GM12878 (cell line): Measurements from ENCODE around the gene RNF11. TPM values are rescaled to one million over a fixed set of nuclear protein-coding genes. Genes with fewer than 3 reads are reported as not detected.

ENCODE experiments used
- BCL11A ChIP-seq: IDR thresholded peaks from 2 replicates; pipeline ENCODE4 v1.6.1; 2011; ENCODE audit warnings: low read depth, low read length
- CEBPB ChIP-seq, 2 experiments: fragments of 150-350 bp in 1 of 2; IDR thresholded peaks; 2 replicates each; pipeline ENCODE4 v1.6.1; 2012 to 2014; ENCODE audit warnings: low read depth in 2 of 2, low read length in 2 of 2, borderline replicate concordance in 1 of 2, inconsistent platforms in 1 of 2
- ETV6 ChIP-seq, 2 experiments: fragments of 450-650 bp in 1 of 2; IDR thresholded peaks in 1 of 2; conservative IDR thresholded peaks in 1 of 2; 2 replicates each; pipeline ENCODE4 v1.6.1; 2014; ENCODE audit warnings: antibody characterized with exemption in 1 of 2, borderline replicate concordance in 1 of 2, low read depth in 1 of 2, mild to moderate bottlenecking in 1 of 2, moderate library complexity in 1 of 2
- EZH2 ChIP-seq: IDR thresholded peaks from 2 replicates; pipeline ENCODE4 v1.6.1; 2012; ENCODE audit warnings: low read depth, mild to moderate bottlenecking, control low read depth, inconsistent platforms, low read length, borderline replicate concordance; ENCODE audit not compliant: control insufficient read depth
- GABPA ChIP-seq: IDR thresholded peaks from 2 replicates; pipeline ENCODE4 v1.6.1; 2014; ENCODE audit warnings: antibody characterized with exemption, low read depth, mild to moderate bottlenecking, inconsistent platforms
- HCFC1 ChIP-seq: fragments of 150-350 bp; IDR thresholded peaks from 2 replicates; pipeline ENCODE4 v1.6.1; 2014; ENCODE audit warnings: low read length
- HDGF ChIP-seq: fragments of 450-650 bp; IDR thresholded peaks from 2 replicates; pipeline ENCODE4 v1.6.1; 2016; ENCODE audit warnings: antibody characterized with exemption
- IKZF2 ChIP-seq, 2 experiments: fragments of 450-650 bp; IDR thresholded peaks; 2 replicates each; pipeline ENCODE4 v1.6.1; 2017; ENCODE audit warnings: mild to moderate bottlenecking in 2 of 2, moderate library complexity in 2 of 2
- JUND ChIP-seq: IDR thresholded peaks from 2 replicates; pipeline ENCODE4 v1.6.1; 2012; ENCODE audit warnings: low read depth, mild to moderate bottlenecking, low read length, improper control_type of control experiment, moderate library complexity
- KAT2A ChIP-seq: conservative IDR thresholded peaks from 2 replicates; pipeline ENCODE4 v1.6.1; 2011; ENCODE audit warnings: low read depth, low read length; ENCODE audit not compliant: control insufficient read depth
- MYC ChIP-seq: IDR thresholded peaks from 2 replicates; pipeline ENCODE4 v1.6.1; 2011; ENCODE audit warnings: mild to moderate bottlenecking, low read length, moderate library complexity, inconsistent platforms; ENCODE audit not compliant: insufficient read depth, insufficient replicate concordance, insufficient read length, severe bottlenecking
- NFYA ChIP-seq: IDR thresholded peaks from 2 replicates; pipeline ENCODE4 v1.6.1; 2011; ENCODE audit warnings: low read depth, mild to moderate bottlenecking, low read length, improper control_type of control experiment, borderline replicate concordance
- NFYB ChIP-seq: IDR thresholded peaks from 2 replicates; pipeline ENCODE4 v1.6.1; 2011; ENCODE audit warnings: low read depth, mild to moderate bottlenecking, low read length, improper control_type of control experiment, moderate library complexity; ENCODE audit not compliant: insufficient read depth
- PAX5 ChIP-seq: IDR thresholded peaks from 2 replicates; pipeline ENCODE4 v1.6.1; 2011; ENCODE audit warnings: low read depth, low read length, borderline replicate concordance
- SMARCA5 ChIP-seq: fragments of 450-650 bp; IDR thresholded peaks from 2 replicates; pipeline ENCODE4 v1.6.1; 2017; ENCODE audit warnings: mild to moderate bottlenecking
- TCF3 ChIP-seq: IDR thresholded peaks from 2 replicates; pipeline ENCODE4 v1.6.1; 2012; ENCODE audit warnings: low read depth, mild to moderate bottlenecking, low read length, borderline replicate concordance; ENCODE audit not compliant: insufficient read depth
- ZNF274 ChIP-seq: IDR thresholded peaks from one replicate; pipeline ENCODE4 v1.8.0; 2011; ENCODE audit not compliant: insufficient read length, insufficient read depth
- polyA plus RNA-seq, 11 experiments: library from polyadenylated mRNA; depleted of rRNA in 4 of 11; unstranded in 6 of 11; stranded (reverse) in 5 of 11; fragments of >200 nt; fragmentation: Nextera tagmentation in 4 of 11; fragmentation: Illumina TruSeq in 1 of 11; extraction: Ambion mirVana in 4 of 11; extraction: Trizol in 1 of 11; gene quantifications; 1 replicate in 1 of 11; 2 replicates in 10 of 11; pipeline versions ENCODE4 v1.2.1 to v1.2.3, GENCODE V29; 2011 to 2016; ENCODE audit warnings: inconsistent platforms in 2 of 11, missing spikeins in 2 of 11, low read depth in 1 of 11
- total RNA-seq, 4 experiments: library from RNA; depleted of rRNA in 3 of 4; stranded (reverse); fragments of >200 nt in 3 of 4; fragmentation: Illumina TruSeq in 1 of 4; extraction: Trizol in 1 of 4; gene quantifications; 2 replicates each; pipeline versions ENCODE4 v1.2.1 to v1.2.3, GENCODE V29; 2013 to 2021
- TF ChIP-seq, protein P1 (sequence below), 3 experiments: IDR thresholded peaks in 2 of 3; conservative IDR thresholded peaks in 1 of 3; 2 replicates each; pipeline ENCODE4 v1.5.1; 2011; ENCODE audit warnings: low read depth in 3 of 3, low read length in 3 of 3, mild to moderate bottlenecking in 3 of 3, control low read depth in 2 of 3, moderate library complexity in 2 of 3, inconsistent platforms in 1 of 3, mixed read lengths in 1 of 3; ENCODE audit not compliant: control insufficient read depth in 2 of 3, insufficient read depth in 1 of 3; ENCODE audit errors: extremely low read depth in 1 of 3
- TF ChIP-seq, protein P2 (sequence below): IDR thresholded peaks from 2 replicates; pipeline ENCODE4 v1.6.1; 2011; ENCODE audit warnings: mild to moderate bottlenecking, low read depth, low read length, moderate library complexity; ENCODE audit not compliant: insufficient replicate concordance
- TF ChIP-seq, protein P3 (sequence below): fragments of 450-650 bp; IDR thresholded peaks from 2 replicates; pipeline ENCODE4 v1.6.1; 2014; ENCODE audit warnings: mild to moderate bottlenecking
- TF ChIP-seq, protein P4 (sequence below): fragments of 450-650 bp; IDR thresholded peaks from 2 replicates; pipeline ENCODE4 v1.6.1; 2018; ENCODE audit warnings: mild to moderate bottlenecking, low read depth, moderate library complexity; ENCODE audit not compliant: partially characterized antibody
- TF ChIP-seq, protein P5 (sequence below): IDR thresholded peaks from 2 replicates; pipeline ENCODE4 v1.6.1; 2012; ENCODE audit warnings: low read depth, low read length, improper control_type of control experiment

RNF11 gene
- total and polyA plus RNA-seq, 10 of the 15 experiments (the other 5 are each of a cell fraction or from before 2014, with no cell fraction given): 9.5 to 43.6 (median 32.3) TPM

DNA sequence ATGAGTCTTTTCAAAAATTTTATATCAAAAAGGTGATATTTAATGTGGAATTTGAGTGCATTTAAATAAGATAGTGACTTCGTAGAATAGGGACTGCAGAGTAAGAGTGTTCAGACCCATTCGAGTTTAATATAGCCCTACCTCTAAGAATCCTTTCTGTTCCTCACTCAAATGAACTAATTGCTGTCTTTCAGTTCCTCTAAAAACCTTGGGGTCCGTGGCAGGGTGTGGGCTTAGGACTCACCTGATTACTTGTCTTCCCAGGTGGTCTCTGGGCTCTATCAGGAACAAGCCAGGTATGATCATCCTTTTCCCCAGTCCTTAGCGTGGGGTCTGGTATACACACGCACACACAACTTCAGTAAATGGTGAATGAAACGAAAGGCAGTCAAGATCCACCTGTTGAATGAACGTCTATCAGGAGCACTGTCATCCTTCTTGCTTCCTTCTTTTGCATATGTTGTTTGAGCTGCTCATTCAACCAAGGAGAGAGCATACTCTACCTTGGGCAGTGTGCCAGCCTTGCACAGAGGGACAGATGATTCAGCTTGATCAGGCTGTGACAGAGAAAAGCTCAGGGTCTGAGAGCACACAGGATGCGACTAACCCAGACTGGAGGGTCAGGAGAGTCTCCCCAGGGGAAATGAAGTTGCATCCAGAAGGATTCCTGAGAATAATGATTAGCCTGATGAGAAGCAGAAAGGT lies 1.2 kb upstream of the RNF11 start (continued):
- no peak for TF ChIP-seq SMARCA5
- TF ChIP-seq BCL11A: peak; percentile 25; the same call in 1 of the 2 replicates
- TF ChIP-seq TCF3: no peak
- TF ChIP-seq IKZF2 (IDR thresholded peaks at IDR 0.05): peak; percentile 69 to 71; a peak in 3 of 4 replicates
- no peak for TF ChIP-seq GABPA
- TF ChIP-seq EZH2: no peak
- TF ChIP-seq, protein P1, sequence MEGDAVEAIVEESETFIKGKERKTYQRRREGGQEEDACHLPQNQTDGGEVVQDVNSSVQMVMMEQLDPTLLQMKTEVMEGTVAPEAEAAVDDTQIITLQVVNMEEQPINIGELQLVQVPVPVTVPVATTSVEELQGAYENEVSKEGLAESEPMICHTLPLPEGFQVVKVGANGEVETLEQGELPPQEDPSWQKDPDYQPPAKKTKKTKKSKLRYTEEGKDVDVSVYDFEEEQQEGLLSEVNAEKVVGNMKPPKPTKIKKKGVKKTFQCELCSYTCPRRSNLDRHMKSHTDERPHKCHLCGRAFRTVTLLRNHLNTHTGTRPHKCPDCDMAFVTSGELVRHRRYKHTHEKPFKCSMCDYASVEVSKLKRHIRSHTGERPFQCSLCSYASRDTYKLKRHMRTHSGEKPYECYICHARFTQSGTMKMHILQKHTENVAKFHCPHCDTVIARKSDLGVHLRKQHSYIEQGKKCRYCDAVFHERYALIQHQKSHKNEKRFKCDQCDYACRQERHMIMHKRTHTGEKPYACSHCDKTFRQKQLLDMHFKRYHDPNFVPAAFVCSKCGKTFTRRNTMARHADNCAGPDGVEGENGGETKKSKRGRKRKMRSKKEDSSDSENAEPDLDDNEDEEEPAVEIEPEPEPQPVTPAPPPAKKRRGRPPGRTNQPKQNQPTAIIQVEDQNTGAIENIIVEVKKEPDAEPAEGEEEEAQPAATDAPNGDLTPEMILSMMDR (IDR thresholded peaks at IDR 0.05 in 2 of 3, conservative IDR thresholded peaks at IDR 0.05 in 1 of 3; ENCODE audit: control insufficient read depth in 2 of 3, extremely low read depth in 1 of 3, insufficient read depth in 1 of 3, low read depth in 3 of 3, low read length in 3 of 3): no peak
- peak in 1 of 2 experiments; percentile 37; a peak in 1 of 4 replicates for TF ChIP-seq ETV6 (conservative IDR thresholded peaks at IDR 0.05 in 1 of 2, IDR thresholded peaks at IDR 0.05 in 1 of 2; ENCODE audit: borderline replicate concordance in 1 of 2, low read depth in 1 of 2)
- TF ChIP-seq NFYA: no peak
- TF ChIP-seq, protein P2, sequence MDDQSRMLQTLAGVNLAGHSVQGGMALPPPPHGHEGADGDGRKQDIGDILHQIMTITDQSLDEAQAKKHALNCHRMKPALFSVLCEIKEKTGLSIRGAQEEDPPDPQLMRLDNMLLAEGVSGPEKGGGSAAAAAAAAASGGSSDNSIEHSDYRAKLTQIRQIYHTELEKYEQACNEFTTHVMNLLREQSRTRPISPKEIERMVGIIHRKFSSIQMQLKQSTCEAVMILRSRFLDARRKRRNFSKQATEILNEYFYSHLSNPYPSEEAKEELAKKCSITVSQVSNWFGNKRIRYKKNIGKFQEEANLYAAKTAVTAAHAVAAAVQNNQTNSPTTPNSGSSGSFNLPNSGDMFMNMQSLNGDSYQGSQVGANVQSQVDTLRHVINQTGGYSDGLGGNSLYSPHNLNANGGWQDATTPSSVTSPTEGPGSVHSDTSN: no peak
- TF ChIP-seq, protein P3, sequence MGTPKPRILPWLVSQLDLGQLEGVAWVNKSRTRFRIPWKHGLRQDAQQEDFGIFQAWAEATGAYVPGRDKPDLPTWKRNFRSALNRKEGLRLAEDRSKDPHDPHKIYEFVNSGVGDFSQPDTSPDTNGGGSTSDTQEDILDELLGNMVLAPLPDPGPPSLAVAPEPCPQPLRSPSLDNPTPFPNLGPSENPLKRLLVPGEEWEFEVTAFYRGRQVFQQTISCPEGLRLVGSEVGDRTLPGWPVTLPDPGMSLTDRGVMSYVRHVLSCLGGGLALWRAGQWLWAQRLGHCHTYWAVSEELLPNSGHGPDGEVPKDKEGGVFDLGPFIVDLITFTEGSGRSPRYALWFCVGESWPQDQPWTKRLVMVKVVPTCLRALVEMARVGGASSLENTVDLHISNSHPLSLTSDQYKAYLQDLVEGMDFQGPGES: no peak
- no peak for TF ChIP-seq CEBPB (IDR thresholded peaks at IDR 0.05; ENCODE audit: borderline replicate concordance in 1 of 2, low read depth in 2 of 2, low read length in 2 of 2)
- no peak for TF ChIP-seq ZNF274
- no peak for TF ChIP-seq JUND
- peak; percentile 93 for TF ChIP-seq PAX5
- TF ChIP-seq KAT2A: no peak
- TF ChIP-seq, protein P4, sequence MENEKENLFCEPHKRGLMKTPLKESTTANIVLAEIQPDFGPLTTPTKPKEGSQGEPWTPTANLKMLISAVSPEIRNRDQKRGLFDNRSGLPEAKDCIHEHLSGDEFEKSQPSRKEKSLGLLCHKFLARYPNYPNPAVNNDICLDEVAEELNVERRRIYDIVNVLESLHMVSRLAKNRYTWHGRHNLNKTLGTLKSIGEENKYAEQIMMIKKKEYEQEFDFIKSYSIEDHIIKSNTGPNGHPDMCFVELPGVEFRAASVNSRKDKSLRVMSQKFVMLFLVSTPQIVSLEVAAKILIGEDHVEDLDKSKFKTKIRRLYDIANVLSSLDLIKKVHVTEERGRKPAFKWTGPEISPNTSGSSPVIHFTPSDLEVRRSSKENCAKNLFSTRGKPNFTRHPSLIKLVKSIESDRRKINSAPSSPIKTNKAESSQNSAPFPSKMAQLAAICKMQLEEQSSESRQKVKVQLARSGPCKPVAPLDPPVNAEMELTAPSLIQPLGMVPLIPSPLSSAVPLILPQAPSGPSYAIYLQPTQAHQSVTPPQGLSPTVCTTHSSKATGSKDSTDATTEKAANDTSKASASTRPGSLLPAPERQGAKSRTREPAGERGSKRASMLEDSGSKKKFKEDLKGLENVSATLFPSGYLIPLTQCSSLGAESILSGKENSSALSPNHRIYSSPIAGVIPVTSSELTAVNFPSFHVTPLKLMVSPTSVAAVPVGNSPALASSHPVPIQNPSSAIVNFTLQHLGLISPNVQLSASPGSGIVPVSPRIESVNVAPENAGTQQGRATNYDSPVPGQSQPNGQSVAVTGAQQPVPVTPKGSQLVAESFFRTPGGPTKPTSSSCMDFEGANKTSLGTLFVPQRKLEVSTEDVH: no peak
- TF ChIP-seq, protein P5, sequence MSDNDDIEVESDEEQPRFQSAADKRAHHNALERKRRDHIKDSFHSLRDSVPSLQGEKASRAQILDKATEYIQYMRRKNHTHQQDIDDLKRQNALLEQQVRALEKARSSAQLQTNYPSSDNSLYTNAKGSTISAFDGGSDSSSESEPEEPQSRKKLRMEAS: 0 out of 2 replicates have a peak, but pooled peaks have one; percentile 15
- no peak for TF ChIP-seq NFYB
- no peak for TF ChIP-seq HCFC1
- no peak for TF ChIP-seq HDGF
- no peak for TF ChIP-seq MYC
